Posterior vena cava (tissue), 2 donors: Measurements from ENCODE around the gene CIB4. TPM values are rescaled to one million over a fixed set of nuclear protein-coding genes. Genes with fewer than 3 reads are reported as not detected.
A peak's percentile ranks its signal among the peaks of the same experiment; 100 is the strongest.

Experiments used
- DNase-seq: peaks from one replicate; pipeline ENCODE4 v3.0.0-alpha.2; 2020; ENCODE audit warnings: low spot score
- intact Hi-C, 2 donors: fragments of 100-400 bp; cut with DNase I; formaldehyde crosslinking; loops; one replicate each; pipeline versions ENCODE4 v1.14.1 to v1.14.2; 2022 to 2023
- total RNA-seq, 2 donors: library from RNA; stranded (reverse); fragmentation: NEBNext Ultra II Directional; extraction: Animal tissue kit (Norgen Biotek cat#: 25700); gene quantifications; one replicate each; pipeline ENCODE4 v1.2.1, GENCODE V29; 2021
- donor health status: DM: yes; HTN: yes; CAD: no.
- donor health status: DM: yes; HTN: yes; CAD: no.

CIB4 gene
- total RNA-seq, 2 donors from 2014 or later: not detected

- intact Hi-C loops: no loop called here
- no peak for DNase-seq
These were observed 99.6 kb downstream of the CIB4 start for GRCh38 chr2:26541401-26542193.

- DNase-seq: no peak
- intact Hi-C loops: no loop called here
These were observed 100.2 kb downstream of the CIB4 start for GRCh38 chr2:26540961-26541360.

GRCh38 chr2:26540306-26540705 lies 100.9 kb downstream of the CIB4 start:
- peak; percentile 45 for DNase-seq
- intact Hi-C loops: no loop called here

GRCh38 chr2:26537826-26538475 lies 103.2 kb downstream of the CIB4 start:
- DNase-seq: peak; percentile 59
- intact Hi-C loops: no loop called here

GRCh38 chr2:26537069-26537825 lies 103.9 kb downstream of the CIB4 start:
- DNase-seq: peak; percentile 58
- intact Hi-C loops: no loop called here

- DNase-seq: peak; percentile 71
- intact Hi-C loops: no loop called here
These were observed 104.6 kb downstream of the CIB4 start for GRCh38 chr2:26536371-26537068.

- intact Hi-C loops: no loop called here
- peak; percentile 66 for DNase-seq
These were observed 105.4 kb downstream of the CIB4 start for GRCh38 chr2:26535663-26536275.

GRCh38 chr2:26534865-26535662 lies 106.1 kb downstream of the CIB4 start:
- peak; percentile 57 for DNase-seq
- intact Hi-C loops: no loop called here

- intact Hi-C loops: no loop called here
- peak; percentile 51 for DNase-seq
These were observed 106.9 kb downstream of the CIB4 start for GRCh38 chr2:26534098-26534864.

- DNase-seq: peak; percentile 48
- intact Hi-C loops: no loop called here
These were observed 107.5 kb downstream of the CIB4 start for GRCh38 chr2:26533661-26534060.

GRCh38 chr2:26532301-26533250 lies 108.6 kb downstream of the CIB4 start:
- DNase-seq: peak; percentile 63
- intact Hi-C loops: no loop called here

Other genes with a start within 250 kb of the CIB4 start
- not detected for gene DRC1, start 239.4 kb downstream of the CIB4 start, total RNA-seq
- gene OTOF, start 163.2 kb downstream of the CIB4 start, total RNA-seq: under 1 TPM; 0.29 to 0.32 TPM
- gene KCNK3, start 51.4 kb upstream of the CIB4 start, total RNA-seq: 10 to 100 TPM; 13.1 to 24.4 TPM
- 10 to 100 TPM; 38.8 to 39.4 TPM for gene SLC35F6, start 122.9 kb upstream of the CIB4 start, total RNA-seq
- gene CENPA, start 144.7 kb upstream of the CIB4 start, total RNA-seq: 1 to 10 TPM in 1 of 2 donors, not detected in 1; 1.2 TPM
- gene DPYSL5, start 206.8 kb upstream of the CIB4 start, total RNA-seq: not detected